Psoas muscle (tissue), 8 donors: Measurements from ENCODE around the gene VEPH1. TPM values are rescaled to one million over a fixed set of nuclear protein-coding genes. Genes with fewer than 3 reads are reported as not detected.

Source experiments
- ATAC-seq, 4 donors: fragments of 200-7000 bp; cut with Tn5 transposase; one replicate each; pipeline ENCODE4 v1.9.1; 2020; ENCODE audit warnings: moderate library complexity in 3 of 4, mild to moderate bottlenecking in 2 of 4
- DNase-seq, 2 donors: peaks; one replicate each; pipeline ENCODE4 v3.0.0-alpha.2; 2020
- H3K27ac ChIP-seq: fragments of 200-600 bp; one replicate; pipeline ENCODE4 v1.8.0; 2022
- H3K27me3 ChIP-seq, 3 donors: fragments of 200-600 bp in 1 of 3; one replicate each; pipeline versions ENCODE4 v1.6.1 to v1.8.0; 2013 to 2022; ENCODE audit warnings: low read length in 2 of 3, mild to moderate bottlenecking in 2 of 3, moderate library complexity in 1 of 3; ENCODE audit not compliant: insufficient read depth in 3 of 3
- H3K36me3 ChIP-seq, 2 donors: fragments of 200-600 bp in 1 of 2; one replicate each; pipeline versions ENCODE4 v1.6.1 to v1.8.0; 2013 to 2022; ENCODE audit warnings: low read depth in 1 of 2, mild to moderate bottlenecking in 1 of 2, moderate library complexity in 1 of 2; ENCODE audit not compliant: insufficient read depth in 1 of 2
- H3K4me1 ChIP-seq: fragments of 200-600 bp; one replicate; pipeline ENCODE4 v1.8.0; 2022
- H3K4me3 ChIP-seq: fragments of 200-600 bp; one replicate; pipeline ENCODE4 v1.8.0; 2022; ENCODE audit warnings: mild to moderate bottlenecking
- H3K9me3 ChIP-seq: fragments of 200-600 bp; one replicate; pipeline ENCODE4 v1.8.0; 2022
- CTCF ChIP-seq: fragments of 200-600 bp; IDR thresholded peaks from one replicate; pipeline ENCODE4 v1.8.0; 2022; ENCODE audit warnings: antibody characterized with exemption
- WGBS, 3 donors: extraction: QIAGEN DNeasy Blood & Tissue Kit; methylation state at CpG; one replicate each; pipeline versions ENCODE4 v1.1.6 to v1.1.7; 2013; 5-methylcytosine and 5-hydroxymethylcytosine counted together
- intact Hi-C, 2 donors: fragments of 100-400 bp; cut with DNase I; formaldehyde crosslinking; loops; one replicate each; pipeline versions ENCODE4 v1.11.0 to v1.14.2; 2022
- polyA plus RNA-seq, 3 donors: library from polyadenylated mRNA; stranded (reverse); fragments of 200-250 nt; gene quantifications; one replicate each; pipeline ENCODE4 v1.2.3, GENCODE V29; 2013
- total RNA-seq, 4 donors: library from RNA; stranded (reverse); fragmentation: NEBNext Ultra II Directional in 2 of 4; extraction: Animal tissue kit (Norgen Biotek cat#: 25700) in 2 of 4; gene quantifications; one replicate each; pipeline versions ENCODE4 v1.2.1 to v1.2.4, GENCODE V29; 2021 to 2023
- donor health status: healthy with polysubstance abuse.
- donor health status: DM: no; HTN: no; CAD: no; lungs with moderate emphysema.
- donor health status: Bipolar disorder and iron deficiency.
- donor health status: healthy.
- donor health status: DM: yes; HTN: yes; CAD: no.
- donor health status: DM: no; HTN: no; CAD: no.
- donor health status: DM: no; HTN: no; CAD: no.
- donor health status: DM: yes; HTN: yes; CAD: no.

Gene VEPH1
- total and polyA plus RNA-seq, 7 donors = 0.14 to 0.34 (median 0.25) TPM; not detected in 2

GRCh38 chr3:157305392-157305791, 197.8 kb downstream of the VEPH1 start:
- 88 to 89% (median 89%) methylated on average over 4 of the region's 4 CpGs for WGBS, 3 donors
- Histone ChIP-seq H3K27me3 (no peaks in the 10 kb centered on the region), H3K4me3 (no peak overlapping the region), H3K36me3 (no peaks in the 10 kb centered on the region), H3K27ac (no peak overlapping the region), H3K4me1 (no peaks in the 10 kb centered on the region), H3K9me3 (no peaks in the 10 kb centered on the region)
- intact Hi-C loops = no loop called here
- TF ChIP-seq CTCF = no peak
- DNase-seq = no peak
- ATAC-seq = no peak

GRCh38 chr3:157301755-157302154, 201.5 kb downstream of the VEPH1 start:
- no peaks in the 10 kb centered on the region for H3K4me1 ChIP-seq
- H3K36me3 ChIP-seq = no peaks in the 10 kb centered on the region
- ATAC-seq (no peak), DNase-seq (no peak)
- 56 to 67% (median 60%) methylated on average over 2 of the region's 2 CpGs for WGBS, 3 donors
- intact Hi-C loops = no loop called here
- TF ChIP-seq CTCF = no peak
- no peaks in the 10 kb centered on the region for H3K9me3 ChIP-seq
- H3K4me3 ChIP-seq = no peak overlapping the region
- no peaks in the 10 kb centered on the region for H3K27me3 ChIP-seq
- H3K27ac ChIP-seq = no peak overlapping the region

GRCh38 chr3:157300981-157301663, 202.1 kb downstream of the VEPH1 start:
- Histone ChIP-seq H3K27me3 (no peaks in the 10 kb centered on the region), H3K9me3 (no peaks in the 10 kb centered on the region), H3K27ac (no peak overlapping the region), H3K4me1 (no peaks in the 10 kb centered on the region), H3K4me3 (no peak overlapping the region), H3K36me3 (no peaks in the 10 kb centered on the region)
- ATAC-seq = no peak
- DNase-seq = no peak
- intact Hi-C loops = no loop called here
- WGBS, 3 donors = 75 to 78% (median 76%) methylated on average over 9 of the region's 9 CpGs
- TF ChIP-seq CTCF = no peak

- Histone ChIP-seq H3K4me1 (no peaks in the 10 kb centered on the region), H3K9me3 (no peaks in the 10 kb centered on the region), H3K4me3 (no peak overlapping the region), H3K27ac (no peak overlapping the region), H3K27me3 (no peaks in the 10 kb centered on the region), H3K36me3 (no peaks in the 10 kb centered on the region)
- 23 to 41% (median 40%) methylated on average over 2 of the region's 2 CpGs for WGBS, 3 donors
- ATAC-seq (no peak), DNase-seq (no peak)
- TF ChIP-seq CTCF = no peak
- intact Hi-C loops = no loop called here
Measured at GRCh38 chr3:157300094-157300493, 203.1 kb downstream of the VEPH1 start.
